K562 (cell line): Measurements from ENCODE around the gene NDUFS6. TPM values are rescaled to one million over a fixed set of nuclear protein-coding genes. Genes with fewer than 3 reads are reported as not detected.

Experiments used
- ATAC-seq: fragments of 200-7000 bp; cut with Tn5 transposase; 3 replicates; pipeline ENCODE4 v1.9.1; 2020; ENCODE audit warnings: moderate library complexity
- BruUV-seq: library from RNA; stranded (reverse); fragments of 400-500 nt; replicated peaks from 2 replicates; lab custom pipeline; 2021; lab: Mats Ljungman, UMichigan
- CTCF ChIA-PET: fragments of 300-600 bp; formaldehyde crosslinking; extraction: SDS; loops from one replicate; lab custom pipeline; 2021; ENCODE audit warnings: low intra/inter-chr PET ratio; lab: Yijun Ruan, JAX
- POLR2A ChIA-PET: fragments of 300-600, 350-650 bp; sonication (Branson Sonifier 250); formaldehyde crosslinking; extraction: SDS; loops from one replicate; lab custom pipeline; 2021; ENCODE audit warnings: antibody characterized with exemption, inconsistent platforms; lab: Yijun Ruan, JAX
- DNase-seq, 4 experiments: peaks; one replicate each; pipeline versions ENCODE4 v3.0.0 to v3.0.0-alpha.2; 2011 to 2018; ENCODE audit warnings: low spot score in 3 of 4, mixed read lengths in 3 of 4; ENCODE audit errors: extremely low read depth in 1 of 4
- FAIRE-seq: peaks from 2 replicates; lab custom pipeline; 2011; peaks lifted over from hg19 to GRCh38; lab: Jason Lieb, UNC
- H2AFZ ChIP-seq: 2 replicates; pipeline ENCODE4 v1.6.0; 2011; ENCODE audit warnings: low read depth, low read length, control low read depth, inconsistent platforms
- H3K27ac ChIP-seq: fragments of 200-600 bp; 3 replicates; pipeline ENCODE4 v1.8.0; 2011; ENCODE audit warnings: low read depth, mild to moderate bottlenecking, control low read depth, inconsistent platforms, low read length, moderate library complexity, mixed read lengths; ENCODE audit errors: extremely low read depth
- H3K27me3 ChIP-seq, 2 experiments: fragments of 300-600 bp in 1 of 2; 2 replicates in 1 of 2; 3 replicates in 1 of 2; pipeline versions ENCODE4 v1.6.0 to v1.8.0; 2011; ENCODE audit warnings: inconsistent platforms in 2 of 2, low read length in 2 of 2, mild to moderate bottlenecking in 1 of 2, mixed read lengths in 1 of 2, moderate library complexity in 1 of 2; ENCODE audit not compliant: control insufficient read depth in 2 of 2, insufficient read depth in 2 of 2
- H3K36me3 ChIP-seq: fragments of 300-600 bp; 3 replicates; pipeline ENCODE4 v1.8.0; 2011; ENCODE audit warnings: mild to moderate bottlenecking, low read length, inconsistent platforms; ENCODE audit not compliant: control insufficient read depth, insufficient read depth
- H3K4me1 ChIP-seq, 2 experiments: fragments of 200-600 bp in 1 of 2; replicated peaks in 1 of 2; 2 replicates in 1 of 2; 3 replicates in 1 of 2; pipeline versions ENCODE4 v1.5.1 to v1.8.0; 2011; ENCODE audit warnings: inconsistent platforms in 2 of 2, low read length in 2 of 2, mild to moderate bottlenecking in 1 of 2, mixed read lengths in 1 of 2, moderate library complexity in 1 of 2; ENCODE audit not compliant: control insufficient read depth in 2 of 2, insufficient read depth in 2 of 2
- H3K4me2 ChIP-seq: 2 replicates; pipeline ENCODE4 v1.6.1; 2011; ENCODE audit warnings: low read length, control low read depth, inconsistent platforms, mixed read lengths; ENCODE audit not compliant: insufficient read depth
- H3K4me3 ChIP-seq: fragments of 200-600 bp; sonication (generic), shearing (Covaris generic); 2 replicates; pipeline ENCODE4 v1.5.1; 2016; ENCODE audit warnings: control low read depth, inconsistent platforms
- H3K79me2 ChIP-seq: fragments of 200-600 bp; 3 replicates; pipeline ENCODE4 v1.8.0; 2011; ENCODE audit warnings: low read length, inconsistent platforms; ENCODE audit not compliant: control insufficient read depth, insufficient read depth
- H3K9ac ChIP-seq, 2 experiments: 2 replicates each; pipeline versions ENCODE4 v1.6.0 to v1.6.1; 2011; ENCODE audit warnings: low read depth in 2 of 2, low read length in 2 of 2, control low read depth in 1 of 2, inconsistent platforms in 1 of 2, mild to moderate bottlenecking in 1 of 2, mixed read lengths in 1 of 2; ENCODE audit not compliant: insufficient read depth in 1 of 2
- H3K9me1 ChIP-seq: one replicate; pipeline ENCODE4 v1.6.0; 2011; ENCODE audit warnings: inconsistent platforms, mild to moderate bottlenecking, low read length, moderate library complexity; ENCODE audit not compliant: control insufficient read depth, insufficient read depth
- H3K9me3 ChIP-seq: replicated peaks from 2 replicates; pipeline ENCODE4 v1.5.1; 2011; ENCODE audit warnings: low read depth, low read length, inconsistent platforms; ENCODE audit not compliant: control insufficient read depth, insufficient read depth
- H4K20me1 ChIP-seq: replicated peaks from 2 replicates; pipeline ENCODE4 v1.6.1; 2011; ENCODE audit warnings: low read length, inconsistent platforms, mixed read lengths; ENCODE audit not compliant: control insufficient read depth, insufficient read depth
- ATF4 ChIP-seq: fragments of 450-650 bp; formaldehyde crosslinking; IDR thresholded peaks from 2 replicates; pipeline ENCODE4 v1.4.0; 2022; ENCODE audit warnings: mild to moderate bottlenecking, moderate library complexity
- BRF1 ChIP-seq: IDR thresholded peaks from 3 replicates; pipeline ENCODE4 v1.6.1; 2011; ENCODE audit warnings: borderline replicate concordance, mild to moderate bottlenecking; ENCODE audit not compliant: insufficient read length; ENCODE audit errors: extremely low read depth
- CTBP1 ChIP-seq: fragments of 450-650 bp; IDR thresholded peaks from 2 replicates; pipeline ENCODE4 v1.6.1; 2016; ENCODE audit warnings: borderline replicate concordance
- MBD1 ChIP-seq: fragments of 250-450 bp; sonication (Bioruptor Pico); IDR thresholded peaks from 2 replicates; pipeline ENCODE4 v1.8.0; 2022; ENCODE audit warnings: inconsistent platforms
- MTA2 ChIP-seq: fragments of 450-650 bp; IDR thresholded peaks from 2 replicates; pipeline ENCODE4 v1.6.1; 2016; ENCODE audit warnings: low read depth
- PBX2 ChIP-seq, 2 experiments: IDR thresholded peaks in 1 of 2; conservative IDR thresholded peaks in 1 of 2; 2 replicates each; pipeline ENCODE4 v1.6.1; 2016; ENCODE audit warnings: low read depth in 2 of 2, mild to moderate bottlenecking in 1 of 2, missing compliant biosample characterization in 1 of 2, missing genetic modification characterization in 1 of 2, moderate library complexity in 1 of 2
- PYGO2 ChIP-seq: fragments of 450-650 bp; IDR thresholded peaks from 2 replicates; pipeline ENCODE4 v1.6.1; 2016; ENCODE audit warnings: mild to moderate bottlenecking, missing genetic modification characterization, moderate library complexity, missing compliant biosample characterization
- THRB ChIP-seq: fragments of 450-650 bp; formaldehyde crosslinking; conservative IDR thresholded peaks from 2 replicates; pipeline ENCODE4 v1.4.0; 2022; ENCODE audit warnings: mild to moderate bottlenecking, missing genetic modification characterization
- ZBTB12 ChIP-seq: fragments of 250-450 bp; sonication (Bioruptor Pico); IDR thresholded peaks from 2 replicates; pipeline ENCODE4 v1.4.0; 2020
- ZBTB26 ChIP-seq: fragments of 450-650 bp; formaldehyde crosslinking; IDR thresholded peaks from 2 replicates; pipeline ENCODE4 v1.4.0; 2022; ENCODE audit warnings: missing genetic modification characterization
- ZNF3 ChIP-seq: fragments of 250-450 bp; sonication (Bioruptor Pico); IDR thresholded peaks from 2 replicates; pipeline ENCODE4 v1.5.0; 2021; ENCODE audit warnings: mild to moderate bottlenecking, moderate library complexity
- ZNF354B ChIP-seq: fragments of 250-450 bp; sonication (Bioruptor Pico); IDR thresholded peaks from 2 replicates; pipeline ENCODE4 v1.4.0; 2020
- WGBS: fragments of 100-300 bp; shearing (Covaris generic); methylation state at CpG from one replicate; pipeline ENCODE4 v1.1.6; 2016; ENCODE audit warnings: low coverage, mixed read lengths; ENCODE audit not compliant: insufficient coverage; ENCODE audit errors: missing lambda C conversion rate; 5-methylcytosine and 5-hydroxymethylcytosine counted together
- in situ Hi-C: fragments of 300-500 bp; cut with MboI; formaldehyde crosslinking; loops from 4 replicates; pipeline ENCODE4 v1.15.0; 2018; ENCODE audit warnings: inconsistent platforms, mixed read lengths
- intact Hi-C: fragments of 100-400 bp; cut with micrococcal nuclease; formaldehyde crosslinking; loops from 2 replicates; pipeline ENCODE4 v1.14.2; 2022
- polyA plus RNA-seq, 8 experiments: library from polyadenylated mRNA; depleted of rRNA in 4 of 8; stranded (reverse) in 5 of 8; unstranded in 3 of 8; fragments of >200 nt; fragmentation: Nextera tagmentation in 2 of 8; fragmentation: Illumina TruSeq in 1 of 8; extraction: Ambion mirVana in 2 of 8; extraction: Trizol in 1 of 8; gene quantifications; 2 replicates each; pipeline versions ENCODE4 v1.2.1 to v1.2.3, GENCODE V29; 2011 to 2014; ENCODE audit warnings: inconsistent platforms in 1 of 8, missing spikeins in 1 of 8
- total RNA-seq, 7 experiments: library from RNA; depleted of rRNA in 6 of 7; stranded (reverse); fragments of >200 nt in 6 of 7; fragmentation: Illumina TruSeq in 2 of 7; extraction: Trizol in 2 of 7; gene quantifications; 2 replicates each; pipeline versions ENCODE4 v1.2.1 to v1.2.3, GENCODE V29; 2011 to 2021; ENCODE audit warnings: low replicate concordance in 1 of 7

Gene NDUFS6
- total and polyA plus RNA-seq, 9 of the 15 experiments (the other 6 are each of a cell fraction or from before 2014, with no cell fraction given): 36.1 to 291 (median 77.0) TPM

GRCh38 chr5:1801967-1802295 lies 724 bp downstream of the NDUFS6 start:
- Histone ChIP-seq H3K79me2 (peaks cover 95% of the 10 kb centered on the region), H3K9ac (peak overlapping the region; percentile 98 to 99), H2AFZ (peak overlapping the region; percentile 95), H3K4me2 (peak overlapping the region; percentile 95), H3K36me3 (peaks cover 70% of the 10 kb centered on the region), H3K27ac (peak overlapping the region; percentile 98), H3K27me3 (no peaks in the 10 kb centered on the region), H3K4me3 (peak overlapping the region; percentile 99), H4K20me1 (peaks cover 4% of the 10 kb centered on the region; the same call in 1 of the 2 replicates), H3K4me1 (peaks cover 5 to 32% of the 10 kb centered on the region in 2 experiments; a peak in 3 of 5 replicates), H3K9me1 (no peaks in the 10 kb centered on the region), H3K9me3 (no peaks in the 10 kb centered on the region)
- in situ Hi-C loops: no loop called here
- FAIRE-seq: peak; percentile 72
- peak in 3 of 4 experiments; percentile 38 to 72 (median 53) for DNase-seq
- ChIA-PET CTCF (no interaction called here), POLR2A (interaction anchor here (0.6 to 1.7 kb wide), 4 partner anchors 8 to 345 kb away, joined by 3 to 4 read pairs (median 4); no protein-coding TSS in a partner anchor)
- intact Hi-C loops: no loop called here
- TSS peak; percentile 36 for BruUV-seq
- ATAC-seq: peak; percentile 37
- 5% methylated on average over 7 of the region's 7 CpGs for WGBS
- TF ChIP-seq ZNF3: no peak
- no peak for TF ChIP-seq BRF1
- TF ChIP-seq ZBTB26 (CRISPR knock-in tag): 0 out of 2 replicates have a peak, but pooled peaks have one; percentile 52
- 0 out of 2 replicates have a peak, but pooled peaks have one; percentile 21 for TF ChIP-seq ATF4 (CRISPR knock-in tag)
- TF ChIP-seq PYGO2 (tag): no peak
- 0 out of 2 replicates have a peak, but pooled peaks have one; percentile 53 for TF ChIP-seq THRB (CRISPR knock-in tag)
- no peak for TF ChIP-seq CTBP1
- TF ChIP-seq MBD1 (CRISPR knock-in tag): no peak
- TF ChIP-seq MTA2: no peak
- TF ChIP-seq ZBTB12: 0 out of 2 replicates have a peak, but pooled peaks have one; percentile 12
- 0 out of 2 replicates have a peak, but pooled peaks have one; percentile 34 for TF ChIP-seq ZNF354B (CRISPR knock-in tag)
- no peak for TF ChIP-seq PBX2 (CRISPR knock-in tag; IDR thresholded peaks at IDR 0.05; ENCODE audit: low read depth)
- TF ChIP-seq PBX2 (tag; conservative IDR thresholded peaks at IDR 0.05; ENCODE audit: low read depth): no peak
